RWPE2 (cell line): Measurements from ENCODE around the gene PBX3.

Experiments
- ATAC-seq: fragments of 200-7000 bp; cut with Tn5 transposase; 3 replicates; pipeline ENCODE4 v1.9.1; 2021; ENCODE audit warnings: low read depth
- DNase-seq: peaks from one replicate; pipeline ENCODE4 v3.0.0-alpha.2; 2020; ENCODE audit warnings: low spot score
- H3K27ac ChIP-seq: fragments of 450-650 bp; 2 replicates; pipeline ENCODE4 v1.5.1; 2017; ENCODE audit warnings: mild to moderate bottlenecking; ENCODE audit not compliant: poor library complexity, severe bottlenecking
- H3K27me3 ChIP-seq: fragments of 250-450 bp; sonication (Bioruptor Pico); 2 replicates; pipeline ENCODE4 v1.5.1; 2021; ENCODE audit warnings: mild to moderate bottlenecking, moderate library complexity; ENCODE audit not compliant: insufficient read depth, poor library complexity, severe bottlenecking
- H3K36me3 ChIP-seq: fragments of 250-450 bp; sonication (Bioruptor Pico); 2 replicates; pipeline ENCODE4 v1.5.1; 2020; ENCODE audit warnings: low read depth, mild to moderate bottlenecking, moderate library complexity
- H3K4me1 ChIP-seq: fragments of 250-450 bp; sonication (Bioruptor Pico); 2 replicates; pipeline ENCODE4 v1.5.1; 2021; ENCODE audit warnings: mild to moderate bottlenecking, moderate library complexity; ENCODE audit not compliant: insufficient read depth, poor library complexity, severe bottlenecking
- H3K4me3 ChIP-seq: fragments of 250-450 bp; sonication (Bioruptor Pico); 2 replicates; pipeline ENCODE4 v1.5.1; 2021; ENCODE audit warnings: mild to moderate bottlenecking, moderate library complexity; ENCODE audit not compliant: severe bottlenecking
- H3K9me3 ChIP-seq: fragments of 250-450 bp; sonication (Bioruptor Pico); 2 replicates; pipeline ENCODE4 v1.5.1; 2021; ENCODE audit warnings: mild to moderate bottlenecking, moderate library complexity; ENCODE audit not compliant: severe bottlenecking
- TF ChIP-seq, protein P1 (sequence below): fragments of 450-650 bp; IDR thresholded peaks from one replicate; pipeline ENCODE4 v1.5.1; 2017; ENCODE audit warnings: mild to moderate bottlenecking, moderate library complexity; ENCODE audit not compliant: poor library complexity, severe bottlenecking

The PBX3 gene

DNA sequence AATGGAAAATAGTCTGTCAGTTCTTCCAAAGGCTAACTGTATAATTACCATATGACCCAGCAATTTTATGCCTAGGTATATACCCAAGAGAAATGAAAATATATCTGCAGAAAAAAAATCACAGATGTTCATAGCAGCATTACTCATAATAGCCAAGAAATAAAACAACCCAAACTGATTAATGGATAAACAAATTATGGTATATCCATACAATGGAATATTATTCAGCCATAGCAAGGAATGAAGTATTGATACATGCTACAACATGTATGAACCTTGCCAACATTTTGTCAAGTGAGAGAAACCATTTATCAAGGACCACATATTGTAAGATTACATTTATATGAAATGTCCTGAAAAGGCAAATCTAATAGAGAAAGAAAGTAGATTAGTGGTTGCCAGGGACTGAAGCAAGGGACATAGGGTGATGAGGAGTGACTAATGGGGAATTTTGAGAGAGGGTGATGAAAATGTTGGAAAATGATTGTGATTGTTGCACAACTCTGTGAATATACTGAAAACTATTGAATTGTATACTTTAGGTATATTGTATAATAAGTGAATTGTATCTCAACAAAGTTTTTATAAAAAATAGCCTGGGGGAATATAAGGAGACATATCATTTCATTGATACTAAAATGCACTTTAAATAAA, 114.4 kb downstream of the PBX3 start:
- ATAC-seq = no peak

DNA sequence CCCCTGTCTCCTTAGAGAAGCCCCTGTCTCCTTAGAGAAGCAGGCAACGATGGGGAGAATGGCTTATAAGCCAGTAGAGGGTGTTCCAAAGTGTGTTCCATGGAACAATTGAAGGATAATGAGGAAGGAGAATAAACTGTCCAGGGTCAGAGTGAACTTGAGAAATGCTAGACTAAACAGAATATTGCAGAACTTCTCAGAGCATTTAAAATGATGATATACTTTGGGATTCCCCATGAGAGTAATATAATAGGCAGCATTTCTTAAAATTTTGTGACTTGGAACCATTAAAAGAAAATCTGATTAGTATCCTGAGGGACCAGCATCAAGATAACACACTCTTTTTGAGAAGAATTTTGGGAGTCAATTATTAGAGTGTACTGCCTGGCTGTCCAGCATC, 116.8 kb downstream of the PBX3 start:
- H3K27ac ChIP-seq = no peak overlapping the region
- H3K4me3 ChIP-seq = no peak overlapping the region
- H3K9me3 ChIP-seq = no peaks in the 10 kb centered on the region
- no peaks in the 10 kb centered on the region for H3K27me3 ChIP-seq
- no peaks in the 10 kb centered on the region for H3K36me3 ChIP-seq
- ATAC-seq (no peak), DNase-seq (no peak)
- H3K4me1 ChIP-seq = no peaks in the 10 kb centered on the region
- TF ChIP-seq, protein P1, sequence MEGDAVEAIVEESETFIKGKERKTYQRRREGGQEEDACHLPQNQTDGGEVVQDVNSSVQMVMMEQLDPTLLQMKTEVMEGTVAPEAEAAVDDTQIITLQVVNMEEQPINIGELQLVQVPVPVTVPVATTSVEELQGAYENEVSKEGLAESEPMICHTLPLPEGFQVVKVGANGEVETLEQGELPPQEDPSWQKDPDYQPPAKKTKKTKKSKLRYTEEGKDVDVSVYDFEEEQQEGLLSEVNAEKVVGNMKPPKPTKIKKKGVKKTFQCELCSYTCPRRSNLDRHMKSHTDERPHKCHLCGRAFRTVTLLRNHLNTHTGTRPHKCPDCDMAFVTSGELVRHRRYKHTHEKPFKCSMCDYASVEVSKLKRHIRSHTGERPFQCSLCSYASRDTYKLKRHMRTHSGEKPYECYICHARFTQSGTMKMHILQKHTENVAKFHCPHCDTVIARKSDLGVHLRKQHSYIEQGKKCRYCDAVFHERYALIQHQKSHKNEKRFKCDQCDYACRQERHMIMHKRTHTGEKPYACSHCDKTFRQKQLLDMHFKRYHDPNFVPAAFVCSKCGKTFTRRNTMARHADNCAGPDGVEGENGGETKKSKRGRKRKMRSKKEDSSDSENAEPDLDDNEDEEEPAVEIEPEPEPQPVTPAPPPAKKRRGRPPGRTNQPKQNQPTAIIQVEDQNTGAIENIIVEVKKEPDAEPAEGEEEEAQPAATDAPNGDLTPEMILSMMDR = no peak

More for the DNA sequence above, 114.4 kb downstream of the PBX3 start:
- H3K4me1 ChIP-seq = no peaks in the 10 kb centered on the region
- no peaks in the 10 kb centered on the region for H3K27me3 ChIP-seq
- H3K4me3 ChIP-seq = no peak overlapping the region
- no peak for DNase-seq
- H3K36me3 ChIP-seq = no peaks in the 10 kb centered on the region
- no peaks in the 10 kb centered on the region for H3K9me3 ChIP-seq
- TF ChIP-seq, protein P1 = no peak
- H3K27ac ChIP-seq = no peak overlapping the region

DNA sequence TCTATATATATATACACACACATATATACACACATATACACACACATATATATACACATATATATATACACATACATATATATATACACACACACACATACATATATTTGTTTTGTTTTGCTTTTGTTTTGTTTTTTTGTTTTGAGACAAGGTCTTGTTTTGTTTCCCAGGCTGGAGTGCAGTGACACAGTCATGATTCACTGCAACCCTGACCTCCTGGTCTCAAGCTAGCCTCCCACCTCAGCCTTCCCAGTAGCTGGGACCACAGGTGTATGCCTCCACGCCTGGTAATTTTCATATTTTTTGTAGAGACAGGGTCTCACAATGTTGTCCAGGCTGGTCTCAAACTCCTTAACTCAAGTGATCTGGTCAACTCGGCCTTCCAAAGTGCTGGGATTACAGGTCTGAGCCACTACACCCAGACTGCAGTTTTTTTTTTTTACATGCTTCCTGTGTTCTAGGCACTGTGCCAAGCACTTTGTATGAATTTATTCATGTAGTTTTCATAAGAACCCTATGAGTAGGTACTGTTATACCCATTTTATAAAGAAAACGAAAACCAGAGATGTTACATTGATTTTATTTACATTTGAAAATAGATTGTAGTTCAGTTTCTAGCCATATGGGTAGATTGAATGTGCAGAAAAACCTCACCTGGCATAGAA, 120.7 kb downstream of the PBX3 start:
- Histone ChIP-seq H3K36me3 (no peaks in the 10 kb centered on the region), H3K27ac (no peak overlapping the region), H3K4me3 (no peak overlapping the region), H3K4me1 (no peaks in the 10 kb centered on the region), H3K27me3 (no peaks in the 10 kb centered on the region), H3K9me3 (no peaks in the 10 kb centered on the region)
- no peak for DNase-seq
- no peak for ATAC-seq
- TF ChIP-seq, protein P1 = no peak

DNA sequence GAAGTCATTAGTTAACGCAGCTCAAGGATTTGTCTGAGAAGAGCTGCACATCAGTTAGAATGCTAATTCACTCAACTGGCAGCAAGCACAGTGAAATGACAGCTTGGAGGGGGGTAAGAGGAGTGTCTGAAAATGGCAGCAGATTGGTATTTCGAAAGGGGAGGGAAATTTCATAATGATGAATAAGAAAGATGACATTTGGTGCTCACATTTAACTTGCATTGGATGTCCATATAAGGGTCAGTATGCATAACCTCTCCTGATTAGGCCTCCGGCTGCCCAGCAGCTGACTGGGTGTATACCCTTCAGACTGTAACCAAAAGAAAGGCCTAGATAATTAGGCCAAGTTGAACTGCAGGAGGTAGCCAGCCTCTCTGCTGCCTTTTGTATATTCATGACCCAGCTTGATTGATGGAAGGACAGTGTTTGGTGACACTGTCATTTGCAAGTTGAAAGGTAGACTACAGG, 131.0 kb downstream of the PBX3 start:
- Histone ChIP-seq H3K4me1 (no peaks in the 10 kb centered on the region), H3K36me3 (no peaks in the 10 kb centered on the region; the same call in 1 of the 2 replicates), H3K4me3 (no peak overlapping the region), H3K27me3 (no peaks in the 10 kb centered on the region), H3K27ac (no peak overlapping the region), H3K9me3 (no peaks in the 10 kb centered on the region)
- TF ChIP-seq, protein P1 = no peak
- ATAC-seq = 0 out of 3 replicates have a peak, but pooled peaks have one; percentile 25
- no peak for DNase-seq

DNA sequence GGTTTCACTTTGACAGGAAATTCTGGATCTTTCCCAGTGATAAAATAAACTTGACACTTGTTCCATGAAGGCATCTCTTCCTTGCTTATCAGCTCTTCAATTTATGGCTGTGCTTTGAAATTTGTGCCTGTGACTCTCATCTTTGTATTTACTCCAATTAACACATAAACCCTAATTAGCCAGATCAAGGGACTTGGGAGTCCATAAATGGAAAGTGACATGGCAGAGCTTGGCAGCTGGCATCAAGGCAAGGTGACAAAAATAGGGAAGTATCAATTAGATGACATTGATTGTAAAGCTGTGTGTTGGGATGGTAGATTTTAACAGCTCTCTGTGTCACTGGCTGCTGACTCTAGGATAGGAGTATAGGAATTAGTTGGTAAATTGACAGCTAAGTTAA, 133.9 kb downstream of the PBX3 start:
- Histone ChIP-seq H3K27ac (no peak overlapping the region), H3K27me3 (no peaks in the 10 kb centered on the region)
- TF ChIP-seq, protein P1 = no peak

More for the DNA sequence above, 133.9 kb downstream of the PBX3 start:
- no peak for ATAC-seq
- Histone ChIP-seq H3K4me3 (no peak overlapping the region), H3K9me3 (no peaks in the 10 kb centered on the region), H3K36me3 (no peaks in the 10 kb centered on the region), H3K4me1 (no peaks in the 10 kb centered on the region)
- no peak for DNase-seq
